GM12878 (cell line): ENCODE measurements around the gene CAPN9. TPM values are rescaled to one million over a fixed set of nuclear protein-coding genes. Genes with fewer than 3 reads are reported as not detected.

Experiments used
- ATAC-seq: fragments of 200-7000 bp; cut with Tn5 transposase; 3 replicates; pipeline ENCODE4 v1.9.1; 2020; ENCODE audit warnings: mild to moderate bottlenecking, moderate library complexity
- BruUV-seq: library from RNA; stranded (reverse); fragments of 400-500 nt; replicated peaks from 2 replicates; lab custom pipeline; 2021; lab: Mats Ljungman, UMichigan
- CTCF ChIA-PET: fragments of 300-600 bp; sonication (Branson Sonifier 250); formaldehyde crosslinking; extraction: SDS; loops from one replicate; lab custom pipeline; 2021; ENCODE audit warnings: inconsistent platforms; lab: Yijun Ruan, JAX
- POLR2A ChIA-PET: fragments of 350-600 bp; formaldehyde crosslinking; extraction: SDS; loops from one replicate; lab custom pipeline; 2021; ENCODE audit warnings: inconsistent platforms; lab: Charles Lee
- RAD21 ChIA-PET: fragments of 300-600 bp; sonication (Branson Sonifier 250); formaldehyde crosslinking; loops from one replicate; lab custom pipeline; 2023; ENCODE audit warnings: antibody characterized with exemption; ENCODE audit not compliant: unreplicated experiment; lab: Charles Lee
- SMC1A ChIA-PET: fragments of 300-600 bp; sonication (Branson Sonifier 250); formaldehyde crosslinking; loops from one replicate; lab custom pipeline; 2023; ENCODE audit not compliant: unreplicated experiment, uncharacterized antibody; lab: Charles Lee
- DNase-seq: peaks from one replicate; pipeline ENCODE4 v3.0.0-alpha.2; 2011; ENCODE audit warnings: low read depth, low spot score
- FAIRE-seq: peaks from 3 replicates; lab custom pipeline; 2011; peaks lifted over from hg19 to GRCh38; lab: Jason Lieb, UNC
- H2AFZ ChIP-seq: 2 replicates; pipeline ENCODE4 v1.6.0; 2011; ENCODE audit warnings: low read depth, low read length, control low read depth; ENCODE audit not compliant: control insufficient read depth
- H3K27ac ChIP-seq: 2 replicates; pipeline ENCODE4 v1.5.1; 2011; ENCODE audit warnings: control low read depth; ENCODE audit not compliant: control insufficient read depth, insufficient read depth
- H3K27me3 ChIP-seq, 2 experiments: replicated peaks in 1 of 2; 2 replicates each; pipeline versions ENCODE4 v1.6.0 to v1.6.1; 2011; ENCODE audit warnings: low read length in 1 of 2; ENCODE audit not compliant: control insufficient read depth in 2 of 2, insufficient read depth in 2 of 2
- H3K36me3 ChIP-seq, 2 experiments: 2 replicates each; pipeline ENCODE4 v1.5.1; 2011; ENCODE audit warnings: low read length in 1 of 2; ENCODE audit not compliant: control insufficient read depth in 2 of 2, insufficient read depth in 2 of 2
- H3K4me1 ChIP-seq: 2 replicates; pipeline ENCODE4 v1.6.1; 2011; ENCODE audit warnings: mild to moderate bottlenecking, low read length, moderate library complexity, mixed read lengths; ENCODE audit not compliant: control insufficient read depth, insufficient read depth
- H3K4me2 ChIP-seq: 2 replicates; pipeline ENCODE4 v1.6.0; 2011; ENCODE audit warnings: control low read depth; ENCODE audit not compliant: control insufficient read depth, insufficient read depth
- H3K4me3 ChIP-seq: fragments of 200-600 bp; sonication (generic); 2 replicates; pipeline ENCODE4 v1.5.1; 2016
- H3K79me2 ChIP-seq: 2 replicates; pipeline ENCODE4 v1.6.0; 2011; ENCODE audit warnings: low read length; ENCODE audit not compliant: control insufficient read depth, insufficient read depth
- H3K9ac ChIP-seq: 2 replicates; pipeline ENCODE4 v1.8.0; 2011; ENCODE audit warnings: low read length, control low read depth, mixed read lengths; ENCODE audit not compliant: control insufficient read depth, insufficient read depth
- H3K9me3 ChIP-seq: replicated peaks from 3 replicates; pipeline ENCODE4 v1.5.1; 2011; ENCODE audit warnings: mild to moderate bottlenecking, low read length; ENCODE audit not compliant: control insufficient read depth, insufficient read depth
- H4K20me1 ChIP-seq: 2 replicates; pipeline ENCODE4 v1.6.0; 2011; ENCODE audit not compliant: control insufficient read depth, insufficient read depth
- DPF2 ChIP-seq: fragments of 450-650 bp; IDR thresholded peaks from 2 replicates; pipeline ENCODE4 v1.6.1; 2017; ENCODE audit warnings: mild to moderate bottlenecking
- HCFC1 ChIP-seq: fragments of 150-350 bp; IDR thresholded peaks from 2 replicates; pipeline ENCODE4 v1.6.1; 2014; ENCODE audit warnings: low read length
- JUND ChIP-seq: IDR thresholded peaks from 2 replicates; pipeline ENCODE4 v1.6.1; 2012; ENCODE audit warnings: low read depth, mild to moderate bottlenecking, low read length, improper control_type of control experiment, moderate library complexity
- POLR2AphosphoS2 ChIP-seq: IDR thresholded peaks from 2 replicates; pipeline ENCODE4 v1.6.1; 2011; ENCODE audit warnings: low read depth, mild to moderate bottlenecking, low read length, improper control_type of control experiment, moderate library complexity
- POU2F2 ChIP-seq: IDR thresholded peaks from 3 replicates; pipeline ENCODE4 v1.6.1; 2011; ENCODE audit warnings: low read depth, mild to moderate bottlenecking, low read length, borderline replicate concordance
- TCF3 ChIP-seq: IDR thresholded peaks from 2 replicates; pipeline ENCODE4 v1.6.1; 2012; ENCODE audit warnings: low read depth, mild to moderate bottlenecking, low read length, borderline replicate concordance; ENCODE audit not compliant: insufficient read depth
- WGBS: methylation state at CpG from one replicate; pipeline ENCODE4 v1.1.6; 2016; ENCODE audit warnings: low lambda C conversion rate; ENCODE audit not compliant: insufficient replicate concordance, insufficient coverage; ENCODE audit errors: missing lambda C conversion rate; 5-methylcytosine and 5-hydroxymethylcytosine counted together
- in situ Hi-C: fragments of 300-500 bp; cut with MboI; formaldehyde crosslinking; loops from 9 replicates; pipeline ENCODE4 v1.14.3; 2018; ENCODE audit warnings: mixed read lengths
- intact Hi-C: fragments of 100-400 bp; cut with micrococcal nuclease; formaldehyde crosslinking; loops from one replicate; pipeline ENCODE4 v1.14.2; 2022; ENCODE audit not compliant: unreplicated experiment
- polyA plus RNA-seq, 11 experiments: library from polyadenylated mRNA; depleted of rRNA in 4 of 11; unstranded in 6 of 11; stranded (reverse) in 5 of 11; fragments of >200 nt; fragmentation: Nextera tagmentation in 4 of 11; fragmentation: Illumina TruSeq in 1 of 11; extraction: Ambion mirVana in 4 of 11; extraction: Trizol in 1 of 11; gene quantifications; 1 replicate in 1 of 11; 2 replicates in 10 of 11; pipeline versions ENCODE4 v1.2.1 to v1.2.3, GENCODE V29; 2011 to 2016; ENCODE audit warnings: inconsistent platforms in 2 of 11, missing spikeins in 2 of 11, low read depth in 1 of 11
- total RNA-seq, 4 experiments: library from RNA; depleted of rRNA in 3 of 4; stranded (reverse); fragments of >200 nt in 3 of 4; fragmentation: Illumina TruSeq in 1 of 4; extraction: Trizol in 1 of 4; gene quantifications; 2 replicates each; pipeline versions ENCODE4 v1.2.1 to v1.2.3, GENCODE V29; 2013 to 2021
- TF ChIP-seq, protein P1 (sequence below): fragments of 450-650 bp; formaldehyde crosslinking; IDR thresholded peaks from 2 replicates; pipeline ENCODE4 v1.5.0; 2022; ENCODE audit warnings: mild to moderate bottlenecking, missing genetic modification characterization
- TF ChIP-seq, protein P2 (sequence below): fragments of 450-650 bp; IDR thresholded peaks from 2 replicates; pipeline ENCODE4 v1.6.1; 2016; ENCODE audit warnings: mild to moderate bottlenecking
- TF ChIP-seq, protein P3 (sequence below): IDR thresholded peaks from 2 replicates; pipeline ENCODE4 v1.6.1; 2011; ENCODE audit warnings: mild to moderate bottlenecking, low read depth, low read length, moderate library complexity; ENCODE audit not compliant: insufficient replicate concordance
- TF ChIP-seq, protein P4 (sequence below): fragments of 150-350 bp; IDR thresholded peaks from 2 replicates; pipeline ENCODE4 v1.6.1; 2014; ENCODE audit warnings: mild to moderate bottlenecking, low read depth, low read length

The CAPN9 gene
- total and polyA plus RNA-seq, 10 of the 15 experiments (the other 5 are each of a cell fraction or from before 2014, with no cell fraction given), result not detected

DNA sequence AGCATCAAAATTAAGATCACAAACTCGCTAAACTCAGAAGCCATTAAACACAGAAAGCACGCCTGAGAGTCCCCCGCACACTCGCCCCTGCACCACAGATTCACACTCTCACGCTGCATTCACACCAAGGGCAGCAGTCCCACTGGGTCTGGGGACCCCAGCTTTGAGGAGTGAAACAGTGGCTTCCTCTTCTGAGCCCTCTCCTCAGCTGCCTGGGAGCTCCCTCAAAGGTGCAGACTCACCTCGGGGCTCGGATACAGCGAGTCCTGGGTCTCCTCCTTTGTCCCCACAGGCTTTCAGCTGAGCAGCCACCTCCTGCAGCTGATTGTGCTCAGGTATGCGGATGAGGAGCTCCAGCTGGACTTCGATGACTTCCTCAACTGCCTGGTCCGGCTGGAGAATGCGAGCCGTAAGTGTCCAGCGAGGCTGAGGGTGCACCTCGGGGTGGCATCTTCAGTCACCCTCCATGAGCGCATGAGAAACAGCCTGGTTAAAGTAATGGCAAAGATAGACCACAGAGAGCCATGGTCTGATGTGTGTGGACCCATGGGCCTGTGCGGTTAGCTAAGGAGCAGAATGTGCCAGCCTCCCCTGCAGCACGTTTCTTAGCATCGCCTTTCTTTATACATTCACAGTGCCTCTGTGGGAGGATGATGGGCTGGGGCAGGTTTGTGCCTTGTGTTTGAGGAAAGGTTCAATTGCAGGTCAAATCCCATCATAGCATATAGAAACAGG is 47.9 kb downstream of the CAPN9 start:
- Histone ChIP-seq H2AFZ (no peak overlapping the region), H4K20me1 (no peaks in the 10 kb centered on the region), H3K9me3 (no peaks in the 10 kb centered on the region), H3K27ac (no peak overlapping the region), H3K36me3 (no peaks in the 10 kb centered on the region), H3K4me3 (no peak overlapping the region), H3K4me2 (no peak overlapping the region), H3K4me1 (no peaks in the 10 kb centered on the region), H3K79me2 (no peaks in the 10 kb centered on the region), H3K9ac (no peak overlapping the region), H3K27me3 (no peaks in the 10 kb centered on the region; a peak in 2 of 4 replicates)
- no peak for DNase-seq
- POLR2A ChIA-PET, result no interaction called here
- SMC1A ChIA-PET, result no interaction called here
- ATAC-seq, result no peak
- 32% methylated on average over 19 of the region's 19 CpGs for WGBS
- FAIRE-seq, result no peak
- RAD21 ChIA-PET, result no interaction called here
- in situ Hi-C loops, result no loop called here
- CTCF ChIA-PET, result interaction anchor here (1.4 kb wide), 1 partner anchor 417 kb away, joined by 3 read pairs; no protein-coding TSS in a partner anchor
- BruUV-seq, result no TSS peak
- intact Hi-C loops, result loop anchor here (10.0 kb wide), 1 partner anchor 300 kb away; no protein-coding TSS in a partner anchor
- TF ChIP-seq, protein P1, sequence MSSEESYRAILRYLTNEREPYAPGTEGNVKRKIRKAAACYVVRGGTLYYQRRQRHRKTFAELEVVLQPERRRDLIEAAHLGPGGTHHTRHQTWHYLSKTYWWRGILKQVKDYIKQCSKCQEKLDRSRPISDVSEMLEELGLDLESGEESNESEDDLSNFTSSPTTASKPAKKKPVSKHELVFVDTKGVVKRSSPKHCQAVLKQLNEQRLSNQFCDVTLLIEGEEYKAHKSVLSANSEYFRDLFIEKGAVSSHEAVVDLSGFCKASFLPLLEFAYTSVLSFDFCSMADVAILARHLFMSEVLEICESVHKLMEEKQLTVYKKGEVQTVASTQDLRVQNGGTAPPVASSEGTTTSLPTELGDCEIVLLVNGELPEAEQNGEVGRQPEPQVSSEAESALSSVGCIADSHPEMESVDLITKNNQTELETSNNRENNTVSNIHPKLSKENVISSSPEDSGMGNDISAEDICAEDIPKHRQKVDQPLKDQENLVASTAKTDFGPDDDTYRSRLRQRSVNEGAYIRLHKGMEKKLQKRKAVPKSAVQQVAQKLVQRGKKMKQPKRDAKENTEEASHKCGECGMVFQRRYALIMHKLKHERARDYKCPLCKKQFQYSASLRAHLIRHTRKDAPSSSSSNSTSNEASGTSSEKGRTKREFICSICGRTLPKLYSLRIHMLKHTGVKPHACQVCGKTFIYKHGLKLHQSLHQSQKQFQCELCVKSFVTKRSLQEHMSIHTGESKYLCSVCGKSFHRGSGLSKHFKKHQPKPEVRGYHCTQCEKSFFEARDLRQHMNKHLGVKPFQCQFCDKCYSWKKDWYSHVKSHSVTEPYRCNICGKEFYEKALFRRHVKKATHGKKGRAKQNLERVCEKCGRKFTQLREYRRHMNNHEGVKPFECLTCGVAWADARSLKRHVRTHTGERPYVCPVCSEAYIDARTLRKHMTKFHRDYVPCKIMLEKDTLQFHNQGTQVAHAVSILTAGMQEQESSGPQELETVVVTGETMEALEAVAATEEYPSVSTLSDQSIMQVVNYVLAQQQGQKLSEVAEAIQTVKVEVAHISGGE (CRISPR knock-in tag), result no peak
- no peak for TF ChIP-seq DPF2
- TF ChIP-seq, protein P2, sequence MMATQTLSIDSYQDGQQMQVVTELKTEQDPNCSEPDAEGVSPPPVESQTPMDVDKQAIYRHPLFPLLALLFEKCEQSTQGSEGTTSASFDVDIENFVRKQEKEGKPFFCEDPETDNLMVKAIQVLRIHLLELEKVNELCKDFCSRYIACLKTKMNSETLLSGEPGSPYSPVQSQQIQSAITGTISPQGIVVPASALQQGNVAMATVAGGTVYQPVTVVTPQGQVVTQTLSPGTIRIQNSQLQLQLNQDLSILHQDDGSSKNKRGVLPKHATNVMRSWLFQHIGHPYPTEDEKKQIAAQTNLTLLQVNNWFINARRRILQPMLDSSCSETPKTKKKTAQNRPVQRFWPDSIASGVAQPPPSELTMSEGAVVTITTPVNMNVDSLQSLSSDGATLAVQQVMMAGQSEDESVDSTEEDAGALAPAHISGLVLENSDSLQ, result no peak
- TF ChIP-seq TCF3, result no peak
- no peak for TF ChIP-seq HCFC1
- TF ChIP-seq JUND, result no peak
- no peak for TF ChIP-seq POLR2AphosphoS2
- TF ChIP-seq POU2F2, result no peak
- TF ChIP-seq, protein P3, sequence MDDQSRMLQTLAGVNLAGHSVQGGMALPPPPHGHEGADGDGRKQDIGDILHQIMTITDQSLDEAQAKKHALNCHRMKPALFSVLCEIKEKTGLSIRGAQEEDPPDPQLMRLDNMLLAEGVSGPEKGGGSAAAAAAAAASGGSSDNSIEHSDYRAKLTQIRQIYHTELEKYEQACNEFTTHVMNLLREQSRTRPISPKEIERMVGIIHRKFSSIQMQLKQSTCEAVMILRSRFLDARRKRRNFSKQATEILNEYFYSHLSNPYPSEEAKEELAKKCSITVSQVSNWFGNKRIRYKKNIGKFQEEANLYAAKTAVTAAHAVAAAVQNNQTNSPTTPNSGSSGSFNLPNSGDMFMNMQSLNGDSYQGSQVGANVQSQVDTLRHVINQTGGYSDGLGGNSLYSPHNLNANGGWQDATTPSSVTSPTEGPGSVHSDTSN, result no peak
- TF ChIP-seq, protein P4, sequence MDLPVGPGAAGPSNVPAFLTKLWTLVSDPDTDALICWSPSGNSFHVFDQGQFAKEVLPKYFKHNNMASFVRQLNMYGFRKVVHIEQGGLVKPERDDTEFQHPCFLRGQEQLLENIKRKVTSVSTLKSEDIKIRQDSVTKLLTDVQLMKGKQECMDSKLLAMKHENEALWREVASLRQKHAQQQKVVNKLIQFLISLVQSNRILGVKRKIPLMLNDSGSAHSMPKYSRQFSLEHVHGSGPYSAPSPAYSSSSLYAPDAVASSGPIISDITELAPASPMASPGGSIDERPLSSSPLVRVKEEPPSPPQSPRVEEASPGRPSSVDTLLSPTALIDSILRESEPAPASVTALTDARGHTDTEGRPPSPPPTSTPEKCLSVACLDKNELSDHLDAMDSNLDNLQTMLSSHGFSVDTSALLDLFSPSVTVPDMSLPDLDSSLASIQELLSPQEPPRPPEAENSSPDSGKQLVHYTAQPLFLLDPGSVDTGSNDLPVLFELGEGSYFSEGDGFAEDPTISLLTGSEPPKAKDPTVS, result no peak
- TF ChIP-seq, all 136 proteins: peak for 0
